AG04450 (cell line): Measurements from ENCODE around the gene EVL. TPM values are rescaled to one million over a fixed set of nuclear protein-coding genes. Genes with fewer than 3 reads are reported as not detected.

Experiments
- CTCF ChIA-PET: fragments of 300-600, 350-600 bp; formaldehyde crosslinking; extraction: SDS; loops from one replicate; lab custom pipeline; 2022; ENCODE audit warnings: antibody characterized with exemption, inconsistent platforms; lab: Charles Lee
- POLR2A ChIA-PET: fragments of 350-600 bp; formaldehyde crosslinking; extraction: SDS; loops from one replicate; lab custom pipeline; 2021; ENCODE audit warnings: antibody characterized with exemption, inconsistent platforms; lab: Yijun Ruan, JAX
- DNase-seq: peaks from one replicate; pipeline ENCODE4 v3.0.0-alpha.2; 2011; ENCODE audit warnings: low read depth, low spot score
- H3K27ac ChIP-seq: one replicate; pipeline ENCODE4 v1.5.1; 2012; ENCODE audit warnings: low read depth, low read length, control low read depth
- H3K27me3 ChIP-seq: one replicate; pipeline ENCODE4 v1.6.0; 2012; ENCODE audit warnings: low read length; ENCODE audit not compliant: control insufficient read depth, insufficient read depth
- H3K4me3 ChIP-seq: 2 replicates; pipeline ENCODE4 v1.5.1; 2011; ENCODE audit warnings: mild to moderate bottlenecking, low read depth, low read length, control low read depth
- H3K9me3 ChIP-seq: 2 replicates; pipeline ENCODE4 v1.5.1; 2012; ENCODE audit warnings: low read length; ENCODE audit not compliant: control insufficient read depth, insufficient read depth
- CTCF ChIP-seq: IDR thresholded peaks from 2 replicates; pipeline ENCODE4 v1.5.1; 2011; ENCODE audit warnings: low read depth, low read length, control low read depth, inconsistent platforms
- polyA plus RNA-seq: library from polyadenylated mRNA; depleted of rRNA; stranded (reverse); fragments of >200 nt; gene quantifications from 2 replicates; pipeline ENCODE4 v1.2.3, GENCODE V29; 2011

Gene EVL
- polyA plus RNA-seq, 1 experiment, result 36.5 TPM

- Histone ChIP-seq H3K9me3 (no peaks in the 10 kb centered on the region), H3K4me3 (no peak overlapping the region), H3K27me3 (no peaks in the 10 kb centered on the region), H3K27ac (no peak overlapping the region)
- POLR2A ChIA-PET, result no interaction called here
- no peak for DNase-seq
- CTCF ChIA-PET, result no interaction called here
- TF ChIP-seq CTCF, result no peak
Measured at GRCh38 chr14:100076606-100077005, 11.4 kb downstream of the EVL start.

GRCh38 chr14:100077441-100077840 is 12.2 kb downstream of the EVL start:
- DNase-seq, result no peak
- H3K4me3 ChIP-seq, result no peak overlapping the region
- H3K9me3 ChIP-seq, result no peaks in the 10 kb centered on the region
- CTCF ChIA-PET, result no interaction called here
- no peaks in the 10 kb centered on the region for H3K27me3 ChIP-seq
- no peak for TF ChIP-seq CTCF
- POLR2A ChIA-PET, result no interaction called here
- no peak overlapping the region for H3K27ac ChIP-seq

- DNase-seq, result no peak
- H3K27ac ChIP-seq, result no peak overlapping the region
- no peaks in the 10 kb centered on the region for H3K9me3 ChIP-seq
- H3K4me3 ChIP-seq, result no peak overlapping the region
- no peaks in the 10 kb centered on the region for H3K27me3 ChIP-seq
- POLR2A ChIA-PET, result no interaction called here
- no peak for TF ChIP-seq CTCF
- CTCF ChIA-PET, result no interaction called here
Measured at GRCh38 chr14:100078216-100078803, 13.1 kb downstream of the EVL start.

DNA sequence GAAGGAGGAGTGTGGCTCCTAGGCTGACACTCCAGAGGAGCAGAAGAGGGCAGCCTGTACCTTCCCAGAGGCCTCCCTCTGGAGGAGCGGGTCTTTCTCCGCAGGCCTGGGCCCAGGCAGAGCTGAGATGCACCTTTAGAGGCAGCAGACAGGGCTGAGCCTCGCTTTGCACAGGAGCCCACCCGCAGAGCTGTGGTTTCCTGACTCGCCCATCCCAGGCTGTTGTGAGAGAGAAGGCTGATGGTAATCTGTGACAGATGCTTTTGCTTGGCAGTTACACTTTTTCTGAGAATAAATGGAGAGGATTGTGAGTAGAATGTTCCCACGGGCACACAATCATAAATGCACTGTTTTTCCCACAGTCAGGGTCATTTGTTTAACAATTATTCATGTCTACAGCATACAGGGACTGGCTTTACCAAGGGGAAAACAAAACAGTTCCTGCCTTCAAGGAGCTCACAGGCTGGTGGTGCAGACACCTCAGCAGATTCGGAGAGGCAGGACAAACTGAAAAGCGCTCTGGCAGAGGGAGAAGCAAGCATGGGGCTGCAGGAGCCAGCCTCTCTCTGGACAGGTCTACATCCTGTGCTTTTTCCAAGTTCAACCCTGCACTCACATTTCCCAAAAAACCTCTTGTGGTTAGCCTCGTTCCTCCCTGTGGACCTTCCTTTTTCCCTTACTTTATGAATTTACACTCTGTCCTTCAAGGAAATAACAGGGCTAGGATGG is 13.9 kb downstream of the EVL start:
- ChIA-PET CTCF (no interaction called here), POLR2A (no interaction called here)
- no peak for DNase-seq
- no peaks in the 10 kb centered on the region for H3K27me3 ChIP-seq
- no peak overlapping the region for H3K4me3 ChIP-seq
- no peak for TF ChIP-seq CTCF
- H3K27ac ChIP-seq, result no peak overlapping the region
- H3K9me3 ChIP-seq, result no peaks in the 10 kb centered on the region

GRCh38 chr14:100079726-100080005 is 14.4 kb downstream of the EVL start:
- H3K27me3 ChIP-seq, result no peaks in the 10 kb centered on the region
- TF ChIP-seq CTCF, result no peak
- no peaks in the 10 kb centered on the region for H3K9me3 ChIP-seq
- no peak overlapping the region for H3K4me3 ChIP-seq
- POLR2A ChIA-PET, result no interaction called here
- no peak overlapping the region for H3K27ac ChIP-seq
- no peak for DNase-seq
- CTCF ChIA-PET, result no interaction called here
